CD4-positive, alpha-beta T cell treated with Interleukin-1 beta for 1 hour (primary cell): ENCODE measurements around the gene MFNG.
A peak's percentile ranks its signal among the peaks of the same experiment; 100 is the strongest.
"Not testable (repeated sequence)": the region's sequence is repeated elsewhere in the genome, so short reads cannot be mapped to it uniquely, and the experiment has no call there.

ENCODE experiments used
- DNase-seq, 2 donors: peaks; one replicate each; pipeline ENCODE4 v3.0.0-alpha.2; 2020 to 2022

MFNG gene

DNA sequence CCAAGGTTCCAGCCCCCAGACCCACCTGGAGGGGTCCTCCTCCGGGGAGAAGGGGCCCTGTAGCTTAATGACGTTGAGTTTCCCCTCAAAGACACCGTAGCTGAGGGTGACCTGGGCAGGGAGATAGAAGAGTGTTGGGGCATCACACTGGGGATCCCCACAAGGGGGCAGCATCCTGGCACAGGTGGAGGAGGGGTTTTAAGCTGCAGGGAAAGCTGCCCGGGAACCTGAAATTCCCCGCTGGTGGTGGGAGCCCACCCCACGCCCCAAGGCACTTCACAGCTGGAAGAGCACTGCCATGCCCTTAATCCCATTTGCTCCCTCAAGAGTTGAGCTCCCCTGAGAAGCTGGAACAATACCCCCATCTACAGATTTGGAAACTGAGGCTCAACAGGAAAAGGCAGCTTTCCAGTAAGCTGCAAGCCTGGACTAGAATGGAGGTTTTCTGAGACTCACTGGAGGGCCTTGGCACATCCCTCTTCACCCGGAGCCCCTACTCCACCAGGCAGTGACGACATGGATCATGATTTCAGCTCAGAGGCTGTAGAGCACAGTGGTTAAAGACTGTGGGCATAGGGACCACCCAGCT, 13.7 kb downstream of the MFNG start:
- DNase-seq = peak; percentile 45 to 52

DNA sequence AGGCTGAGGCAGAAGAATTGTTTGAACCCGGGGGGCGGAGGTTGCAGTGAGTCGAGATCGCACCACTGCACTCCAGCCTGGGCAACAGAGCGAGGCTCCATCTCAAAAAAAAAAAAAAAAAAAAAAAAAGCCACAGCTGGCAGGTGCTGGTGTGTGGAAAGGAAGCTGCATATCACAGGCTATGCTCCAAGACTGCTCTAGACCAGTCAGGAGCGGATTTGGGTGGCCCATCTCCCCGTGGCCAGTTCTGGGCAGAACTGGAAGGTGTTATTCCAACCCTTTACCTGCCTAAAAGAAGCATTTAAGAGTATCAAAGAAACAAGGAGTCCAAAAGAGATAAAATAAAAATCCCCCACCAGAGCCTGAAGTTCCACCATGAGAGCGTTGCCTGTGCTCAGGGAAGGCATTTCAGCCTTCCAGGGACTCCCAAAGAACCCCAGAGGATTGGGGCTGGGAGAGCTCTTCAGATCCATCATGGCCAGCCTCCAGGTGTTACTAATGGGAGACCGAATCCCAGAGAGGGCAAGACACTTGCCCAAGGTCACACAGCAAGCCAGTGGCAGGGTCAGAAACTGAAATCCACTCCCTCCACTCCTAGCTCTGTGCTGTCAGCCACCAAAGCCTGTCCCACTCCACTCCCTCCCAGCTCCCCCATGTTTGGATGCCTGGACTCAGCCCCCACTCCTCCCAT, 14.3 kb downstream of the MFNG start:
- no peak for DNase-seq

DNA sequence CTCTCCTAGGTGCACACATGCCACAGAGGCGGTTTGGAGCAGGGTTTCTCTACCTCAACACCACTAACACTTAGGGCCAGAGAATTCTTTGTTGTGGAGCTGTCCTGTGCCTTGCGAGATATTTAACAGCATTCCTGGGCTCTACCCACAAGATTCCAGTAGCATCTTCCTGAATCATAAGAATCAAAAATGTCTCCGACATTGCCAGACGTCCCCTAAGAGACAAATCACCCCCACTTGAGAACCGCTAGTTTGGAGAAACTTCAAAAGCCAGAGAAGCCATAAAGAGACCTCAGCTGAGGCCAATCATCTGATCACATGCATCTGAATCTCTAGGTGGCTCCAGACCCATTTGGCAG, 16.1 kb downstream of the MFNG start:
- DNase-seq = no peak

DNA sequence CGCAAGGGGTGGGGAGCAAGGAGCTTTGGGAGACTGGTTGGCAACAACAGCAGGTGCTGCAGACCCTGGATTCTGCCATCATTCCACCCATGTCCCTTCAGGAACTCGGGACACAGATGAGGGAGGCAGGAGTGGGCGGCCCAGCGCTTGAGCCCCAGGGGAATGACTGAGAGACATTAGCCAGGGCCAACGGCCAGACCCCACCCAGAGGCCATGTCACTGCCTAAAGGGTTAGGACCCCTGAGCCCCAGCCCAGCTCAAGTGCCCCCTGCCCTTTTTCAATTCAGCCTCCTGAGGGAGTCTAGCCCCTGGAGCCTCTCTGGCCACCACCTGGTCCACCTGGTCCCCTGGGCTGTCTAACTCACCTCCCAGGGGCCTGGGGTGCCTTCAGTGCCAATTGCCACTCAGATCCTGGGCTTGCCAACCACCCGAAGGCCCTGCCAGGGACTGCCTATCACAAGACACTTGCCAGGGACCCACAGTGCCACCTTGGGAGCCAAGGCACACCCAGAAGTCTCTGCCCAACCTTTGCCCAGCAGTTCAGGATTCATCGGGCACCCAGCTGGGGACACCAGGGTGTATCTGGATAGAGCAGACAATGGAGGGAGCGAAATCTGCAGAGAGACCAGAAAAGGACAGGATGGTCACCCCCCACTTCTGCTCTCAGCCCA, 16.6 kb downstream of the MFNG start:
- DNase-seq = no peak

DNA sequence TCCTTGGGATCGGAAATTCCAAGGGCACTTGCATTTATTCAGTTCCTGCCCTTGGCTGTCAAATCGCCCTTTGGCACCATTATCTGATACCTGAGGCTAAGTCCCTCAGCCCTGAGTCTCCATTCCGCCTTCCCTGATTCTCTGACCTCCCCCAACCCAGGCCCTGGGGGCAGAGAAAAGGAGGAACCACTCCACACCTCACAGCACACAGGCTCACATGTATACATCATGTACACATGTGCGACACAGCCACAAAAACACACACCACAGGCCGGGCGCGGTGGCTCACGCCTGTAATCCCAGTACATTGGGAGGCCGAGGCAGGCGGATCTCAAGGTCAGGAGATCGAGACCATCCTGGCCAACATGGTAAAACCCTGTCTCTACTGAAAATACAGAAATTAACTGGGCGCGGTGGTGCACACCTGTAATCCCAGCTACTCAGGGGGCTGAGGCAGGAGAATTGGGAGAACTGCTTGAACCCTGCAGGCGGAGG, 17.9 kb downstream of the MFNG start:
- DNase-seq = not testable (repeated sequence)

DNA sequence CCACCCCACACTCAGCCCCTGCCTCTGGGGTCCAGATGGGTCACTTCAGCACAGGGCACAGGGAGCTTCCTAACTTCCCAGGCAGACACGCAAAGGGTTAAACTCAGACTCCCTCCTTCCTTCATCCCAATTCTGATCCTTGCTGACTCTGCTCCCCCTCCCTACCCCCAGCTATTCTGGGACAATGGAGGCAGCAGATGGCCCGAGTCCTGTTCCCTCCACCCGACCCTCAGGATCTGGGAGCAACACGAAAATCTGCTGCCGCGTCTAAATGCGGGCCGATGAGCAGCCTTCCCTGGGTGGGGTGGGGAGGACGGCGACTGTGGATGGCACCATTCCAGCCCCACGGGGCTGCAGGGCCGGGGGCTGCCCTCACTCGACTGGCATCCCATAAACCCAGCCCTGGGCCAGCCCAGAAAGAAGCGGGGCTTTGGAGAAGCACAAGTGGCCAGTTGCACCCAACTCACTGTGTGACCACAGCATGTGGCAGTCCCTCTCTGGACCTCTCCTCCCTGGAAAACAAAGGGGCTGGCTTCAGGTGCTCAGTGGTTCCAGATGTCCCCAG, 18.7 kb downstream of the MFNG start:
- no peak for DNase-seq

DNA sequence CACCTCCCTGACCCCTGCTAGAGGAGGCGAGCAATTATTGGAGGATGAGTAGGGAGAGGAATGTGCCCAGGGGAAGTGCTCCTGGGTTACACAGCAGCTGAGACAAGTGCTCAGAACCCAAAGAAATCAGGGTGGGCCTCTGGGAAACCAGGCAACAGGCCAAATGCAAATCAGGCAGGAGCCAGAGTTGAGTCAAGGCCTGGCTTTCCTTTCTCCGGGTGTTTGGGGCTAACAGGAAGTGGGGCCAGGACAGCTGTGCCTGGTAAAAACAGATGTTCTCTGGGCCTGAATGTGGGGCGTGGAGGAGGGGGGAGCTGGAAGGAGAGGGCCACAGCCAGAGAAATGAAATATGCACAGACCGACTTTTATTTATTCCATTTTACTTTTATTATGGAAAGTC, 22.0 kb downstream of the MFNG start:
- no peak for DNase-seq

DNA sequence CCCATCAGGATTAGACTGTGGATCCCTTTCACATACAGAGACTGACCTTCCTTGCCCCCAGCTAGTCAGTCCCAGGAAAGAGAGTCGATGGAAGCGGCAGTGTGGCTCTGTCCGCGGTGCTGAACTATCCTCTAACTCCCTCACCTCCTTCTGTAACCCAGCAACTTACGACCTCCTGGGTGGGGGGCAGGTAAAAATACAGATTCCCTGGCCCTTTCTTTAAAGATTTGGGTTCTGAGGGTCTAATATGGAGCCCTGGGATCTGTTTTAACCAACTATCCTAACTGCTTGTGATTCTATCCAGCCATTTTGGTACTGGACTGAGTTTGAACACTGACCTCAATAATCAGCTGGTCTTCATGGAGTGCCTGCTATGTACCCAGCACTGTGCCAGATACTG, 23.2 kb downstream of the MFNG start:
- no peak for DNase-seq

DNA sequence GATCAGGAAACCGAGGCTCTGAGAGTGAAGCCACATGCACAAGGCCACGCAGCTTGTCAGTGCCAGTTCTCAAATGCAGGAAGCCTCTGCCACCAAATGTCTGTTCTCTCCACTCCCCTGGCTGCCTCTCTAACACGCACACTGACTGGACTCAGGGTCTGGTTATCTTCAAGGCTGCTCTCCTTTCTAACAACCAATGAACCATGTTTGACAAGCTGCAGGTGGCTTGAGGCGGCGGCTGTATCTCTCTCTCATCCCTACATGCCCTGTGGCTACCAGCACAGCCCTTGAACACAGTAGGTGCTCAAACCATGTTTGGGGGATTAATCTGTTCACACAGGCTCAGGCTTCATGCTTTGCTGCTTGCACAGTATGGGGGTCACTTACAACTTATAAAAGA, 23.7 kb downstream of the MFNG start:
- DNase-seq = no peak

DNA sequence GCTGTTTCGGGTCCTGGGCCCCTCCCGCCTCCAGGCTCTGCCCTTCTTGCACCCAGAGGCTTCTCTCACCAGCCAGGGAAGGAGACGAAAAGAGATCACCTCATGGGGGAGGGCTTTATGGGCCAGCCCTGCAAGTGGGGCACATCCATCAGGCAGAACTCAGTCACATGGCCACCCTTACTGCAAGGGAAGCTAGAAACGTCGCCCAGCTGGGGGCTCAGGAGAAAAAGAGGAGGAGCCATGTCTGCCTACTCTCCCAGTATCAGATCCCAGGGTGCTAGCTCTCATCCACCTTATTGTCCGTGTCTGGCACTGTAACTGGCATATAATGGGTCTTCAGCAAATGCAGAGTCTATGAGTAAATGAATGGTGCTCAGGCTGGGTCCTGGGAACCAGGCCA, 24.2 kb downstream of the MFNG start:
- no peak for DNase-seq

DNA sequence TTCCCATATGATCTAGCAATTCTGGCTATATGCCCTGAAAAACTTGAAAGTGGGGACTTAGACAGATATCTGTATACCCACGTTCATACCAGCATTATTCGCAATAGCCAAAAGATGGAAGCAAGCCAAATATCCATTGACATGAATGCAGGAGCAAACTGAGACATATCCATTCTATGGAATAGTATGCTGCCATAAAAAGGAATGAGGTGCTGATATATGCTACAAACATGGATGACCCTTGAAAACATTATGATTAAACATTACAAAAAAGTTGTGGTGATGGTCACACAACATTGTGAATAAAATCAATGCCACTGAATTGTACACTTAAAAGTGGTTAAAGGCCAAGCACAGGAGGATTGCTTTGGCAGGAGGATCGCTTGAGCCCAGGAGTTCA, 25.5 kb downstream of the MFNG start:
- DNase-seq = no peak

DNA sequence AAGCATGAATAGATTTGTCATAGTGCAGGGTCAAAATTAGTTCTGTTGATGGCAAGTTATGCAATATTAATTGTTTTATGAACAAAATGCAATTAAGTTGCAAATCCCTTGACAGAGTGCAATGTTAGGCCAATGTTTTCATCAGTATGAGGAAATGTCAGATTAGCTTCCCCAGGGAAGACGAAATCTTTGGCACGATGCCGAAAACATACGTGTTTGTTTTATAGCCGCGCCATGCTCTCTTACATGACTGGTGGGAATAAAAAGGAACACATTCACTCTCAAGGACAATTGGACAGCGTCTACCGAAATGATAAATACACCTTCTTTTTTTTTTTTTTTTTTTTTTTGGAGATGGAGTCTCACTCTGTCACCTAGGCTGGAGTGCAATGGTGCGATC, 27.0 kb downstream of the MFNG start:
- no peak for DNase-seq

DNA sequence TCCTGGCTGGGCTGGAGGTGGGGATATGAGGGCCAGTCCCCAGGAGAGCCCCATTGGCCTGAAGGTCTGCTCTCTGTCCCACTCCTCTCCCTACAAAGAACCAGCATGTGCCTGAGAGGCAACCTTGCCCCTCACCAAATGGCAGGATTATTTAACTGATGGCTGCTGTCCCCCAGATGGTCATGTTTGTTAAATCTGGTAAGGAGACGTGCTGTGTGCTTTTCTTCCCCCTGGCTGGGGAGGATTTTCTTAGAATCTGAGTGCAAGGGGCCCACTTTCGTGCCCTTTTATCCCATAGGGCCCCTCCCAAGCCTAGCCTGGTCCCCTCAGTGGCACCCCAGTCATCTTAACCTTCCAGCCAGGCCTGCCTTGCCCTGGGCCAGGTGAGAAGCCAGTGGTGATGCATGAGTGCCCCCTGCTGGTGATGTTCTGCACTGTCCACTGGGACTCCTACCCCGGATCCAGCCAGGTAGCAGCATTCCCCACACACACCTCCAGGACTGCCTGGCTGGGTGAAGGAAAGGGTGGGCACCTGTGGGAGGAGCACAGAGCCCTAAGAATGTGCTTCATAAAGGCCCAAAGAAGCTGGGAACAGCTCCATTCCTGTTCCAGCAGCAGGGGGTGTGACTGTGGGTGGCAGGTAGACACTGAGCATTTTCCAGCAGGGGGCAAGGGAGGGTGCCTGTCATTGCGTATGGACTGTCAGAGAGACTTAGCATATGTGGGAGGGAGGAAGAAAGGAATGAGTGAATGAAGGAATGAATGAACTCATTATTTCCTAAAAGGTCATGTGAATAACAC, 28.9 kb downstream of the MFNG start:
- peak; percentile 76 to 81 for DNase-seq

DNA sequence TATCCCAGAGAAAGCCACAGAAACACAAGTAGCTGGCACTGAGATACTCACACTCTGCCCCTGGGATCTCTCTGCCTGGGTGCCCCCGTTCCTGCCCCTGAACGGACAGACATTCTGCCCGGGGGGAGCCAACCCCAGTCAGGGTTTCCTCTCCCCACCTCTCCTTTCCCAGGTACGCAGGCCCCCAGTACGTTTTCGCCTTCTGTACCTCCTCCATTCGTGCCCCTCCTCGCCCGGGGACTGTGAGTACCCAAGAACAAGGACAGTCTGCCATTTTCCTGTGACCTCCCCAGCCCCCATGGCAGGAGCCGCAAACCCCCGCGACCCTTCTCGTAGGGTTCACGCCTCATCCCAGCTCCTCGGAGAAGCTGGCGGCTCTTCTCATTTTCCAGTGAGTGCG, 29.8 kb downstream of the MFNG start:
- no peak for DNase-seq

DNA sequence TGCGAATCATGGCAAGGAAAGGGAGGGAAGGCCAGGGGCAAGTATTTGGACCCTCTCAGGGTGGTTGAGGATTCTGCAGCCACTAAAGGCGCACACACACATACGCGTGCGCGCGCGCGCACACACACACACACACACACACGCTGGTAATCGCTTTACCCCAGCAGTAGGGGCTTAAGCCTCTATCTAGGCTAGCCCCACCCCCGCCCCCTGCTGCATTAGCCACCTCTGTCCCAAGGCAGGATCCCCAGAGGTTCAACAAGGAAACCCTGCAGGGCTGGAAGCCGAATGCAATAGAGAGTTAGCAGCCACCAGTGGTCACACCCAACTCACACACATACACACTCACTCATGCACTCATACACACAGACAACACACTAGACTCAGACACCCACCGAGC, 30.3 kb downstream of the MFNG start:
- no peak for DNase-seq

DNA sequence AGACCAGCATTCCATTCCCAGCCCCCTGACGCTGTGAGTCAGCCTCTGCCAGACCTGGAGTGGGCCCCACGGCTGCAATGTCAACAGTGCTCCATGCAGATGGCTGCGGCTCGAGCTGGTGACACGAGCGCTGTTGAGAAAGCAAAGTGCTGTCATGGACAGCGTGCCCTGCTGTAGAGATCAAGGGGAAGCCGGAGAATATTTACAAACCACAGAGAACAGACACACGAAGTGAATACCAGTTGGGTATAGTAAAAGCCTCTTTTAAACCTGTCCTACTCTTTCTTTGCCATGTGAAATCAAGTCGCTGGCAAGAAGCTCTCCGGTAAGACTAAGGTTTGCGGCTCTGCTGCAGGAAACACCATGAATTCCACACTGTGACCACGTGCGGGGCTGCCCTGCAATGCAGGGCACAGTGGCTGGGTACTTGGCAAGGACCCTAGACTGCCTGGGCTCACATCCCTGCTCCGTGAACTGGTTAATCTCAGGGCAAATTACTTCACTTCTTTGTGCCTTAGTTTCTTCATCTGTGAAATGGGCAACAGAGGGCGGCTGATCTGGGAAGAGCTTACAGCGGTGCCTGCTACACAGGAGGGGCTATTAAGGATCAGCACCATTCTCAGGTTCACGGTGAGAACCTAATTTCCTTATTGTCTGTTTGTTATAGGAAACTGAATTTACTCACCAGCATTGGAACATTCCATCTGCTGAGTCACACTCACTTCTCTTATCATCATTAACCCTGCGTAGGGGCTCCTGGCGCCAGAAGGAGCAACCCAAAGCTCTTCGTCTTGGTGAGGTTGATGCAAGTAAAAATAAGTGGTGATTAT, 31.1 kb downstream of the MFNG start:
- DNase-seq = no peak

DNA sequence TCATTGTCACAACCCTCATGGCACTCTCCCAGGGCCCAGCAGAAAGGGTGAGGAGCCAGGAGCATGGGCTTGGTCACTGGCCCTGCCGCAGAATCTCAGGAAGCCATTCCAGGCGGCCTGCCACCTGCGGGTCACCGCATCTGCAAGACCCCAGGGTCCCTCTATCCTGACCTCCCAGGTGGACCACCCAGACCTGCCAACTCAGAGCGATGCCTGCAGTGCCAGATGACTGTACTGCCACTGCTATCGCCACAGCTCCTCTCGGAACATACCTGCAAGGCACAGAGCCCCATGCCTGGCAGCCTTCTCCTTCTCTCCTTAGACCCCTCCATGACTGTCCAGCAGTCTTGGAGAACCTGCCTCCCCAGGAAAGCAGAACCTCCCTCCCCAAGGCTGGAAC, 32.5 kb downstream of the MFNG start:
- DNase-seq = no peak

DNA sequence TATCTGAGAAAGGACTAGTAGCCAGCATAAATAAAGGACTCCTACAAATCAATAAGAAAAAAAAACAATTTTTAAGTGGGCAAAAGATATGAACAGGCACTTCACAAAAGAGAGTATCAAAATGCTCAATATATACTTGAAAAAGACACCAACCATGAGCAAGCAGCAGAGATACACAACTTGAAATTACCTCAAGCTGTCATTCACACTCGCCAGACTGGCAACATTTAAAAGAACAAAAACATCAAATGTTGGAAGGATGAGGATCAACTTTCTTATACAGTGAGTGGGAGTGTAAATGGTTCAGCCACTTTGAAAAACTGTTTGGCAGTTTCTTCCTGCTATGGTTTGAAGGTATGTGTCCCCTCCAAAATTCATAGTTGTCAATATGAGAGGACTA, 35.0 kb downstream of the MFNG start:
- no peak for DNase-seq

DNA sequence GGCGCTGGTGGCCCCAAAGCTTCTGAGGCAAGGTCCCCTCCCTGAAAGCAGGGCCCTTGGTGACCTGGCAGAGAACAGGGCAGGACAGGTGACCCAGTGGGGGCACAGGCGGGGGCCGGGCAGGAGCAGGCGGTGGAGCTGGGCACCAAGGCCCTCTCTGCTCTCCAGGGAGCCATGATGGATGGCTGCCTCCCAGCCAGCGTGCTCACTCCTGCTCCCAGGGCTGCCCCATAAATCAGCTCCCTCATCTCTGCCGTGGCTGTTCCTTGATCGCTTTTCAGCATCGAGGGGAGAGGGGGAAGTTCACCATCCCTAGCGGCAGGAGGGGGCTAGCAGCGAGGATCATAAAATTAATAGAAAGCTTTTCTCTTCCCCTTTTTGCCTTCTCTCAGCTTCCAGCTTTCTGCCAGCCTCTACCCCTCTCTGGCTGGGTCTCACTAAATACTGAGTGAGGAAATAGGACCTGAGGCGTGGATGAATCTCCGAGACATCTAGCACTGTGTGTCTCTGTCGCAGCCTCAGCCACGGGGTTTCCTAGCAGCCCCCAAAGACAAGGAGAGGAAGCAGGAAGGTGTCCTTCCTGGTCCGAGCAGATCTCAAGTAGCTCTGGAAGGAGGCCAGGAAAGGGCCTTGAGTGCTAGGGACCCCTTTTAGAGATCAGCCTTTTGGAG, 36.7 kb downstream of the MFNG start:
- DNase-seq = no peak

DNA sequence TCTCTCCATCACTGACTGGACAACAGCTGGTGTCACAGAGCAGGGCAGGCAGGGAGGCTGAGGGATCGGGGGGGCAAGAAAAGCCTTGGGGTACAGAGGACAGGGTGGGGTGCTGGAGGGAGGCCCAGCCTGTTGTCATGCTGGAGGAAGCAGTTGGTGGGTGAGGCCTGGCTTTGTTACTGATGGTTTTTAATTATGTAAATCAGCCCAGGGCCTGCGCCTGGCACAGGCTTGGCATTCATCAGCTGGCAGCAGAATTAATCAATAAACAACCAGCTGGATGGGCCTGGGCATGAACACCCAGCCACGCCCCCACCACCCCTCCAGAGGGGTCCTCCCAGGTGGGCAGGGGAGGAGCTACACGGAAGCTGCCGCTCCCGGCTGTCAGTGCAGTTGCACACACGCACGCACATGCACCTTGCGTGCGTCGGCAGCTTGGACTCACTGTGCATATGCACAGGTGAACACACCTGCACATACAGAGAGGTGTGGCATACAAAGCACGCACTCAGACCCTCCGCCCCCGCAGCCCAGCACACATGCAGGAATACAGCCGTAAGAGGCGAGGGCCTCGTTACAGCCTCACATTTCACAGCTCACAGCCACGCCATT, 37.6 kb downstream of the MFNG start:
- DNase-seq = no peak

DNA sequence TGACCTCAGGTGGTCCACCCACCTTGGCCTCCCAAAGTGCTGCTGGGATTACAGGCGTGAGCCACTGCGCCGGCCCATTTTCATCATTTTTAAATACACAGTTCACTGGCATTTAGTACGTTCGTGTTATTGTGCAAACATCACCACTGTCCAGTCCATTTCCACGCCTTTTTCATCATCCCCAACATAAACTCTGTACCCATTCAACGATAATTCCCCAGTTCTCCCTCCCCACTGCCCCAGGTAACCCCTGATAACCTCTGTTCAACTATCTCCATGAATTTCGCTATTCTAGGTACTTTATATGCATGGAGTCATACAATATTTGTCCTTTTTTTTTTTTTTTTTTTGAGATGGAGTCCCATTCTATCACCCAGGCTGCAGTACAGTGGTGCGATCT, 40.7 kb downstream of the MFNG start:
- no peak for DNase-seq
